ENCODE data around the gene HGF. TPM values are rescaled to one million over a fixed set of nuclear protein-coding genes. Genes with fewer than 3 reads are reported as not detected.

Gene HGF
- total and polyA plus RNA-seq, 2 of the 13 experiments (the other 11 are each of a cell fraction or from before 2014, with no cell fraction given): not detected

DNA sequence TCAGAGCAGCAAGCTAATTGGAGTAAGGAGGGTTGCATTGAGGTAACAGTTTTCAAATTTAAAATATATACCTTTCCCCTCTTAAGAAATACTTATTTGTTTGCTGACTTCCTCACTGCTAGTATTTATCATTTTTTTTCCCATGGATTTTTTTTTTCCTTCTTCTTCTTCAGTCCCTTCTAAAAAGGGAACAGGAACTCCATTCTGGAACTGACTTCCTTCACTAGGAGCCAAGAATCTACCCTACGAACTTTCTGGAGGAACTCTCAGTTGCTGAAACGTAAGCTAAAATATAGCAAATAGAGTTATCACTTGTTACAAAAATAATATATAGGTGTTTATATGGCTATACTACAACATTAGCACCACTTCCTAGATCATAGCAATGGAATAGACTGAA, 95.4 kb downstream of the HGF start (continued):
- TF ChIP-seq, protein P1, sequence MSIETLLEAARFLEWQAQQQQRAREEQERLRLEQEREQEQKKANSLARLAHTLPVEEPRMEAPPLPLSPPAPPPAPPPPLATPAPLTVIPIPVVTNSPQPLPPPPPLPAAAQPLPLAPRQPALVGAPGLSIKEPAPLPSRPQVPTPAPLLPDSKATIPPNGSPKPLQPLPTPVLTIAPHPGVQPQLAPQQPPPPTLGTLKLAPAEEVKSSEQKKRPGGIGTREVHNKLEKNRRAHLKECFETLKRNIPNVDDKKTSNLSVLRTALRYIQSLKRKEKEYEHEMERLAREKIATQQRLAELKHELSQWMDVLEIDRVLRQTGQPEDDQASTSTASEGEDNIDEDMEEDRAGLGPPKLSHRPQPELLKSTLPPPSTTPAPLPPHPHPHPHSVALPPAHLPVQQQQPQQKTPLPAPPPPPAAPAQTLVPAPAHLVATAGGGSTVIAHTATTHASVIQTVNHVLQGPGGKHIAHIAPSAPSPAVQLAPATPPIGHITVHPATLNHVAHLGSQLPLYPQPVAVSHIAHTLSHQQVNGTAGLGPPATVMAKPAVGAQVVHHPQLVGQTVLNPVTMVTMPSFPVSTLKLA (IDR thresholded peaks at IDR 0.05): no peak
- TF ChIP-seq REXO4 (CRISPR knock-in tag; IDR thresholded peaks at IDR 0.05; ENCODE audit: borderline replicate concordance) (no peak), SRSF9 (IDR thresholded peaks at IDR 0.05; ENCODE audit: borderline replicate concordance, insufficient read depth, low read depth, low read length, poor library complexity, severe bottlenecking) (no peak)

DNA sequence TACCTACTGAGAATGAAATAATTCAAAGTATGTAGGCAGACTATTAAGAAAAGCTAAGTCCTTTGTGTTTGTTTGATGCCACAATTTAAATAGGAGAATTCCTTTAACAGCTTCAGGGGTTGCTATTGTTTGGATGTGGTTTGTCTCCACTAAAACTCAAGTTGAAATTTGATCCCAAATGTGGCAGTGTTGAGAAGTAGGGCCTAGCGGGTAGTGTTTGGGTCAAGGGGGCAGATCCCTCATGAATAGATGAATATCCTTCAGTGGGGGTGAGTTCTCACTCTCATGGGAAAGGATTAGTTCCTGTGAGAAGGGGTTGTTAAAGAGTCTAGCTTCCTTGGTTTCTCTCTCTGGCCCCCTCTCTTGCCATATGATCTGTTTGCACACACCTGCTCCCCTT, 97.0 kb downstream of the HGF start:
- DNase-seq (ENCODE audit: low spot score): no peak
- no peaks in the 10 kb centered on the region for H4K20me1 ChIP-seq (ENCODE audit: insufficient read depth, low read length)
- BruUV-seq (replicated peaks): no TSS peak
- FAIRE-seq: no peak
- H3K36me3 ChIP-seq (replicated peaks in 1 of 2; ENCODE audit: control insufficient read depth in 1 of 2, insufficient read depth in 2 of 2, low read length in 2 of 2): no peaks in the 10 kb centered on the region
- no peaks in the 10 kb centered on the region for H3K4me1 ChIP-seq (ENCODE audit: insufficient read depth, low read length)
- no peak overlapping the region for H3K9ac ChIP-seq (ENCODE audit: insufficient read depth, low read depth, low read length)
- H3K27me3 ChIP-seq (ENCODE audit: control insufficient read depth in 1 of 2, insufficient read depth in 2 of 2, low read length in 2 of 2): no peaks in the 10 kb centered on the region
- 13% methylated on average over 1 of the region's 1 CpG for WGBS (ENCODE audit: low lambda C conversion rate)
- intact Hi-C loops (cut with micrococcal nuclease; ENCODE audit: unreplicated experiment) (no loop called here), in situ Hi-C loops (cut with HindIII; ENCODE audit: extremely low pct_ligation_motif_present, low pct_unique_long_range_greater_than_20kb) (no loop called here)
- H3K79me2 ChIP-seq (ENCODE audit: insufficient read depth, low read length): no peaks in the 10 kb centered on the region
- no peak for ATAC-seq
- POLR2A ChIA-PET: no interaction called here
- H2AFZ ChIP-seq (ENCODE audit: low read length): no peak overlapping the region
- CTCF ChIA-PET (ENCODE audit: low intra/inter-chr PET ratio, low total read pairs): no interaction called here
- no peak overlapping the region for H3K4me2 ChIP-seq (ENCODE audit: low read depth, low read length)
- no peak overlapping the region for H3K4me3 ChIP-seq (replicated peaks in 1 of 3; ENCODE audit: insufficient read depth in 1 of 3, low read depth in 2 of 3, low read length in 3 of 3)
- no peak overlapping the region for H3K27ac ChIP-seq (ENCODE audit: extremely low read length, insufficient read depth, low read length)
- H3K9me3 ChIP-seq (ENCODE audit: low read length): no peaks in the 10 kb centered on the region
- TF ChIP-seq ZFYVE20 (CRISPR knock-in tag; IDR thresholded peaks at IDR 0.05; ENCODE audit: borderline replicate concordance, low read depth) (no peak), GABPB1 (CRISPR knock-in tag; IDR thresholded peaks at IDR 0.05) (no peak), TOE1 (CRISPR knock-in tag; IDR thresholded peaks at IDR 0.05) (no peak), THYN1 (CRISPR knock-in tag; IDR thresholded peaks at IDR 0.05; ENCODE audit: borderline replicate concordance, low read depth) (no peak), CEBPB (IDR thresholded peaks at IDR 0.05; ENCODE audit: borderline replicate concordance, low read depth, low read length) (no peak), ZSCAN31 (CRISPR knock-in tag; IDR thresholded peaks at IDR 0.05; ENCODE audit: low read depth) (no peak), SRSF9 (IDR thresholded peaks at IDR 0.05; ENCODE audit: borderline replicate concordance, insufficient read depth, low read depth, low read length, poor library complexity, severe bottlenecking) (no peak), RXRB (CRISPR knock-in tag; IDR thresholded peaks at IDR 0.05; ENCODE audit: borderline replicate concordance) (no peak), ZNF75D (CRISPR knock-in tag; IDR thresholded peaks at IDR 0.05; ENCODE audit: borderline replicate concordance) (no peak), FOSL1 (CRISPR knock-in tag; IDR thresholded peaks at IDR 0.05; ENCODE audit: borderline replicate concordance) (no peak), ZNF460 (CRISPR knock-in tag; IDR thresholded peaks at IDR 0.05; ENCODE audit: borderline replicate concordance) (no peak), PCBP2 (optimal IDR thresholded peaks at IDR 0.05; ENCODE audit: low read depth, low read length, poor library complexity, severe bottlenecking) (no peak), ZFP1 (CRISPR knock-in tag; IDR thresholded peaks at IDR 0.05) (no peak)
- TF ChIP-seq, protein P2, sequence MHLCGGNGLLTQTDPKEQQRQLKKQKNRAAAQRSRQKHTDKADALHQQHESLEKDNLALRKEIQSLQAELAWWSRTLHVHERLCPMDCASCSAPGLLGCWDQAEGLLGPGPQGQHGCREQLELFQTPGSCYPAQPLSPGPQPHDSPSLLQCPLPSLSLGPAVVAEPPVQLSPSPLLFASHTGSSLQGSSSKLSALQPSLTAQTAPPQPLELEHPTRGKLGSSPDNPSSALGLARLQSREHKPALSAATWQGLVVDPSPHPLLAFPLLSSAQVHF (CRISPR knock-in tag; IDR thresholded peaks at IDR 0.05): no peak
- TF ChIP-seq, protein P3, sequence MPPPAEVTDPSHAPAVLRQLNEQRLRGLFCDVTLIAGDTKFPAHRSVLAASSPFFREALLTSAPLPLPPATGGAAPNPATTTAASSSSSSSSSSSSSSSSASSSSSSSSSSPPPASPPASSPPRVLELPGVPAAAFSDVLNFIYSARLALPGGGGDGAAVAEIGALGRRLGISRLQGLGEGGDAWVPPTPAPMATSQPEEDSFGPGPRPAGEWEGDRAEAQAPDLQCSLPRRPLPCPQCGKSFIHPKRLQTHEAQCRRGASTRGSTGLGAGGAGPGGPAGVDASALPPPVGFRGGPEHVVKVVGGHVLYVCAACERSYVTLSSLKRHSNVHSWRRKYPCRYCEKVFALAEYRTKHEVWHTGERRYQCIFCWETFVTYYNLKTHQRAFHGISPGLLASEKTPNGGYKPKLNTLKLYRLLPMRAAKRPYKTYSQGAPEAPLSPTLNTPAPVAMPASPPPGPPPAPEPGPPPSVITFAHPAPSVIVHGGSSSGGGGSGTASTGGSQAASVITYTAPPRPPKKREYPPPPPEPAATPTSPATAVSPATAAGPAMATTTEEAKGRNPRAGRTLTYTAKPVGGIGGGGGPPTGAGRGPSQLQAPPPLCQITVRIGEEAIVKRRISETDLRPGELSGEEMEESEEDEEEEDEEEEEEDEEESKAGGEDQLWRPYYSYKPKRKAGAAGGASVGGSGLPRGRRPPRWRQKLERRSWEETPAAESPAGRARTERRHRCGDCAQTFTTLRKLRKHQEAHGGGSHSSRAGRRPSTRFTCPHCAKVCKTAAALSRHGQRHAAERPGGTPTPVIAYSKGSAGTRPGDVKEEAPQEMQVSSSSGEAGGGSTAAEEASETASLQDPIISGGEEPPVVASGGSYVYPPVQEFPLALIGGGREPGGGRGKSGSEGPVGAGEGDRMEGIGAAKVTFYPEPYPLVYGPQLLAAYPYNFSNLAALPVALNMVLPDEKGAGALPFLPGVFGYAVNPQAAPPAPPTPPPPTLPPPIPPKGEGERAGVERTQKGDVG (CRISPR knock-in tag; IDR thresholded peaks at IDR 0.05; ENCODE audit: borderline replicate concordance): no peak
- TF ChIP-seq, protein P4, sequence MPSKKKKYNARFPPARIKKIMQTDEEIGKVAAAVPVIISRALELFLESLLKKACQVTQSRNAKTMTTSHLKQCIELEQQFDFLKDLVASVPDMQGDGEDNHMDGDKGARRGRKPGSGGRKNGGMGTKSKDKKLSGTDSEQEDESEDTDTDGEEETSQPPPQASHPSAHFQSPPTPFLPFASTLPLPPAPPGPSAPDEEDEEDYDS (CRISPR knock-in tag; IDR thresholded peaks at IDR 0.05): no peak

All from HepG2 (cell line).